Mucosa of descending colon (tissue), 3 donors: ENCODE data around the gene UNCX. TPM values are rescaled to one million over a fixed set of nuclear protein-coding genes. Genes with fewer than 3 reads are reported as not detected.

Experiments
- ATAC-seq: fragments of 200-7000 bp; cut with Tn5 transposase; one replicate; pipeline ENCODE4 v1.9.1; 2020; ENCODE audit warnings: mild to moderate bottlenecking, moderate library complexity
- DNase-seq, 3 donors: peaks; one replicate each; pipeline ENCODE4 v3.0.0-alpha.2; 2020
- H3K36me3 ChIP-seq: fragments of 200-600 bp; one replicate; pipeline ENCODE4 v1.8.0; 2021; ENCODE audit warnings: low read depth, mild to moderate bottlenecking
- H3K4me1 ChIP-seq: fragments of 200-600 bp; one replicate; pipeline ENCODE4 v1.8.0; 2021; ENCODE audit warnings: low read depth, mild to moderate bottlenecking
- H3K4me3 ChIP-seq: fragments of 200-600 bp; one replicate; pipeline ENCODE4 v1.8.0; 2021; ENCODE audit warnings: mild to moderate bottlenecking
- H3K9me3 ChIP-seq: fragments of 200-600 bp; one replicate; pipeline ENCODE4 v1.8.0; 2021; ENCODE audit warnings: mild to moderate bottlenecking
- CTCF ChIP-seq: fragments of 200-600 bp; IDR thresholded peaks from one replicate; pipeline ENCODE4 v1.8.0; 2022; ENCODE audit warnings: antibody characterized with exemption, mild to moderate bottlenecking
- intact Hi-C, 2 donors: fragments of 100-400 bp; cut with DNase I in 1 of 2; cut with micrococcal nuclease in 1 of 2; formaldehyde crosslinking; loops; one replicate each; pipeline versions ENCODE4 v1.11.0 to v1.11.1; 2022; cut with DNase I, micrococcal nuclease
- total RNA-seq, 3 donors: library from RNA; stranded (reverse); fragmentation: NEBNext Ultra II Directional in 2 of 3; extraction: Animal tissue kit (Norgen Biotek cat#: 25700) in 2 of 3; gene quantifications; one replicate each; pipeline versions ENCODE4 v1.2.1 to v1.2.4, GENCODE V29; 2021 to 2023
- donor health status: DM: no; HTN: no; CAD: no; lungs with moderate emphysema.
- donor health status: DM: no; HTN: no; CAD: no.
- donor health status: DM: no; HTN: yes; CAD: no.

Gene UNCX
- total RNA-seq, 3 donors from 2014 or later, result not detected

- no peak for TF ChIP-seq CTCF
- intact Hi-C loops, result loop anchor here in 1 of 2 donors (10.0 kb wide), 1 partner anchor 168 kb away; no protein-coding TSS in a partner anchor
- Histone ChIP-seq H3K4me1 (peaks cover 2% of the 10 kb centered on the region), H3K4me3 (no peak overlapping the region), H3K36me3 (no peaks in the 10 kb centered on the region), H3K9me3 (no peaks in the 10 kb centered on the region)
- ATAC-seq (no peak), DNase-seq (no peak)
Observed at GRCh38 chr7:1236831-1237701, 4.4 kb downstream of the UNCX start.

GRCh38 chr7:1237704-1238255 is 5.1 kb downstream of the UNCX start:
- DNase-seq (no peak), ATAC-seq (no peak)
- Histone ChIP-seq H3K36me3 (no peaks in the 10 kb centered on the region), H3K9me3 (no peaks in the 10 kb centered on the region), H3K4me1 (peaks cover 2% of the 10 kb centered on the region), H3K4me3 (no peak overlapping the region)
- intact Hi-C loops, result loop anchor here in 1 of 2 donors (10.0 kb wide), 1 partner anchor 167 kb away; no protein-coding TSS in a partner anchor
- no peak for TF ChIP-seq CTCF

GRCh38 chr7:1238450-1238882 is 5.8 kb downstream of the UNCX start:
- H3K4me3 ChIP-seq, result no peak overlapping the region
- intact Hi-C loops, result loop anchor here in 1 of 2 donors (10.0 kb wide), 1 partner anchor 166 kb away; no protein-coding TSS in a partner anchor
- no peak for TF ChIP-seq CTCF
- H3K36me3 ChIP-seq, result no peaks in the 10 kb centered on the region
- peaks cover 2% of the 10 kb centered on the region for H3K4me1 ChIP-seq
- H3K9me3 ChIP-seq, result no peaks in the 10 kb centered on the region
- ATAC-seq, result no peak
- DNase-seq, result no peak

- intact Hi-C loops, result loop anchor here in 1 of 2 donors (10.0 kb wide), 1 partner anchor 166 kb away; no protein-coding TSS in a partner anchor
- TF ChIP-seq CTCF, result no peak
- H3K36me3 ChIP-seq, result no peaks in the 10 kb centered on the region
- peaks cover 2% of the 10 kb centered on the region for H3K4me1 ChIP-seq
- H3K4me3 ChIP-seq, result no peak overlapping the region
- DNase-seq (peak in 1 of 3 donors; percentile 1), ATAC-seq (no peak)
- no peaks in the 10 kb centered on the region for H3K9me3 ChIP-seq
Observed at GRCh38 chr7:1238931-1239802, 6.5 kb downstream of the UNCX start.

- Histone ChIP-seq H3K4me3 (no peak overlapping the region), H3K4me1 (peaks cover 2% of the 10 kb centered on the region), H3K36me3 (no peaks in the 10 kb centered on the region), H3K9me3 (no peaks in the 10 kb centered on the region)
- no peak for TF ChIP-seq CTCF
- ATAC-seq, result no peak
- intact Hi-C loops, result loop anchor here in 1 of 2 donors (10.0 kb wide), 1 partner anchor 165 kb away; no protein-coding TSS in a partner anchor
- DNase-seq, result peak in 1 of 3 donors; percentile 12
Observed at GRCh38 chr7:1239803-1240516, 7.3 kb downstream of the UNCX start.
